Lower lobe of right lung (tissue), 2 donors: Measurements from ENCODE around the gene PRKN. TPM values are rescaled to one million over a fixed set of nuclear protein-coding genes. Genes with fewer than 3 reads are reported as not detected.

Source experiments
- ATAC-seq, 2 donors: fragments of 200-7000 bp; cut with Tn5 transposase; one replicate each; pipeline ENCODE4 v1.9.1; 2020 to 2022; ENCODE audit warnings: mild to moderate bottlenecking in 2 of 2, moderate library complexity in 2 of 2
- DNase-seq: peaks from one replicate; pipeline ENCODE4 v3.0.0-alpha.2; 2020
- H3K27ac ChIP-seq: fragments of 200-600 bp; one replicate; pipeline ENCODE4 v1.8.0; 2022
- H3K27me3 ChIP-seq: fragments of 200-600 bp; one replicate; pipeline ENCODE4 v1.8.0; 2022; ENCODE audit warnings: low read depth
- H3K36me3 ChIP-seq: fragments of 200-600 bp; one replicate; pipeline ENCODE4 v1.8.0; 2022; ENCODE audit warnings: mild to moderate bottlenecking
- H3K4me1 ChIP-seq: fragments of 200-600 bp; one replicate; pipeline ENCODE4 v1.8.0; 2022
- H3K4me3 ChIP-seq: fragments of 200-600 bp; one replicate; pipeline ENCODE4 v1.8.0; 2022; ENCODE audit warnings: mild to moderate bottlenecking
- H3K9me3 ChIP-seq: fragments of 200-600 bp; one replicate; pipeline ENCODE4 v1.8.0; 2022
- CTCF ChIP-seq: fragments of 200-600 bp; IDR thresholded peaks from one replicate; pipeline ENCODE4 v1.8.0; 2022; ENCODE audit warnings: antibody characterized with exemption, mild to moderate bottlenecking
- intact Hi-C: fragments of 100-400 bp; cut with DNase I; formaldehyde crosslinking; loops from one replicate; pipeline ENCODE4 v1.11.0; 2022
- total RNA-seq: library from RNA; stranded (reverse); fragmentation: NEBNext Ultra II Directional; extraction: Animal tissue kit (Norgen Biotek cat#: 25700); gene quantifications from one replicate; pipeline ENCODE4 v1.2.1, GENCODE V29; 2021
- donor health status: DM: no; HTN: yes; CAD: no; lungs with severe emphysema.

PRKN gene
- total RNA-seq, 1 donor from 2014 or later, result 6.1 TPM

- TF ChIP-seq CTCF, result no peak
- no peak overlapping the region for H3K4me3 ChIP-seq
- no peaks in the 10 kb centered on the region for H3K27me3 ChIP-seq
- no peak for DNase-seq
- no peaks in the 10 kb centered on the region for H3K36me3 ChIP-seq
- intact Hi-C loops, result no loop called here
- no peaks in the 10 kb centered on the region for H3K9me3 ChIP-seq
- no peak overlapping the region for H3K27ac ChIP-seq
- H3K4me1 ChIP-seq, result no peaks in the 10 kb centered on the region
- ATAC-seq, result no peak
These were observed 1343.6 kb downstream of the PRKN start for GRCh38 chr6:161383951-161384350.

GRCh38 chr6:161379834-161380582 lies 1347.6 kb downstream of the PRKN start:
- no peaks in the 10 kb centered on the region for H3K9me3 ChIP-seq
- peaks cover 12% of the 10 kb centered on the region for H3K4me1 ChIP-seq
- no peak overlapping the region for H3K27ac ChIP-seq
- no peaks in the 10 kb centered on the region for H3K36me3 ChIP-seq
- no peaks in the 10 kb centered on the region for H3K27me3 ChIP-seq
- intact Hi-C loops, result loop anchor here (10.0 kb wide), 1 partner anchor 455 kb away; no protein-coding TSS in a partner anchor
- H3K4me3 ChIP-seq, result no peak overlapping the region
- TF ChIP-seq CTCF, result no peak
- ATAC-seq (no peak), DNase-seq (no peak)

GRCh38 chr6:161378115-161378514 lies 1349.5 kb downstream of the PRKN start:
- Histone ChIP-seq H3K9me3 (no peaks in the 10 kb centered on the region), H3K27me3 (no peaks in the 10 kb centered on the region), H3K4me1 (peaks cover 21% of the 10 kb centered on the region), H3K27ac (no peak overlapping the region), H3K36me3 (no peaks in the 10 kb centered on the region), H3K4me3 (no peak overlapping the region)
- ATAC-seq (no peak), DNase-seq (no peak)
- no peak for TF ChIP-seq CTCF
- intact Hi-C loops, result loop anchor here (10.0 kb wide), 1 partner anchor 453 kb away; no protein-coding TSS in a partner anchor

- TF ChIP-seq CTCF, result no peak
- H3K36me3 ChIP-seq, result no peaks in the 10 kb centered on the region
- intact Hi-C loops, result loop anchor here (10.0 kb wide), 1 partner anchor 452 kb away; no protein-coding TSS in a partner anchor
- H3K27ac ChIP-seq, result no peak overlapping the region
- H3K4me3 ChIP-seq, result no peak overlapping the region
- H3K9me3 ChIP-seq, result no peaks in the 10 kb centered on the region
- no peaks in the 10 kb centered on the region for H3K27me3 ChIP-seq
- H3K4me1 ChIP-seq, result peaks cover 21% of the 10 kb centered on the region
- no peak for ATAC-seq
- DNase-seq, result no peak
These were observed 1350.5 kb downstream of the PRKN start for GRCh38 chr6:161377116-161377515.

GRCh38 chr6:161376367-161376766 lies 1351.2 kb downstream of the PRKN start:
- H3K27ac ChIP-seq, result no peak overlapping the region
- H3K36me3 ChIP-seq, result no peaks in the 10 kb centered on the region
- H3K9me3 ChIP-seq, result no peaks in the 10 kb centered on the region
- no peak for DNase-seq
- intact Hi-C loops, result loop anchor here (10.0 kb wide), 1 partner anchor 452 kb away; no protein-coding TSS in a partner anchor
- no peak overlapping the region for H3K4me3 ChIP-seq
- peaks cover 21% of the 10 kb centered on the region for H3K4me1 ChIP-seq
- no peak for ATAC-seq
- no peak for TF ChIP-seq CTCF
- H3K27me3 ChIP-seq, result no peaks in the 10 kb centered on the region
